WTC11 (cell line): Measurements from ENCODE around the gene PTPRH.

Source experiments
- FOXP1 ChIP-seq: sonication (generic); formaldehyde crosslinking; IDR thresholded peaks from 2 replicates; pipeline ENCODE4 v1.8.0; 2022; ENCODE audit warnings: missing genetic modification reagents, mild to moderate bottlenecking, moderate library complexity, borderline replicate concordance
- GABPB1 ChIP-seq: sonication (generic); formaldehyde crosslinking; IDR thresholded peaks from 2 replicates; pipeline ENCODE4 v1.8.1; 2023; ENCODE audit warnings: mild to moderate bottlenecking, missing genetic modification reagents
- JUN ChIP-seq: sonication (generic); formaldehyde crosslinking; IDR thresholded peaks from 2 replicates; pipeline ENCODE4 v1.8.0; 2023; ENCODE audit warnings: mild to moderate bottlenecking, missing genetic modification reagents
- NFATC4 ChIP-seq: fragments of 250-450 bp; sonication (Bioruptor Pico); IDR thresholded peaks from 2 replicates; pipeline ENCODE4 v1.9.0; 2021; ENCODE audit warnings: mild to moderate bottlenecking
- NFYB ChIP-seq: sonication (generic); formaldehyde crosslinking; conservative IDR thresholded peaks from 2 replicates; pipeline ENCODE4 v1.8.0; 2022; ENCODE audit warnings: low read depth, missing genetic modification reagents
- SMAD4 ChIP-seq: sonication (generic); formaldehyde crosslinking; IDR thresholded peaks from 2 replicates; pipeline ENCODE4 v1.8.0; 2022; ENCODE audit warnings: mild to moderate bottlenecking, missing genetic modification reagents
- TEAD4 ChIP-seq: sonication (generic); formaldehyde crosslinking; IDR thresholded peaks from 2 replicates; pipeline ENCODE4 v1.8.0; 2022; ENCODE audit warnings: mild to moderate bottlenecking, missing genetic modification reagents
- TF ChIP-seq, protein P1 (sequence below): sonication (generic); formaldehyde crosslinking; IDR thresholded peaks from 2 replicates; pipeline ENCODE4 v1.8.1; 2023; ENCODE audit warnings: mild to moderate bottlenecking, missing genetic modification reagents, borderline replicate concordance
- TF ChIP-seq, protein P2 (sequence below): sonication (generic); formaldehyde crosslinking; IDR thresholded peaks from 2 replicates; pipeline ENCODE4 v1.8.1; 2023; ENCODE audit warnings: mild to moderate bottlenecking, moderate library complexity, missing genetic modification reagents
- TF ChIP-seq, protein P3 (sequence below): fragments of 200-600 bp; IDR thresholded peaks from 2 replicates; pipeline ENCODE4 v1.8.0; 2022; ENCODE audit warnings: antibody characterized with exemption
- TF ChIP-seq, protein P4 (sequence below): sonication (generic); formaldehyde crosslinking; IDR thresholded peaks from 2 replicates; pipeline ENCODE4 v1.8.1; 2023; ENCODE audit warnings: mild to moderate bottlenecking, missing genetic modification reagents, moderate library complexity
- TF ChIP-seq, protein P5 (sequence below): sonication (generic); formaldehyde crosslinking; IDR thresholded peaks from 2 replicates; pipeline ENCODE4 v1.8.0; 2023; ENCODE audit warnings: mild to moderate bottlenecking, missing genetic modification reagents
- TF ChIP-seq, protein P6 (sequence below): sonication (generic); formaldehyde crosslinking; conservative IDR thresholded peaks from 2 replicates; pipeline ENCODE4 v1.8.1; 2023; ENCODE audit warnings: mild to moderate bottlenecking, low read depth, missing genetic modification reagents, moderate library complexity
- TF ChIP-seq, protein P7 (sequence below): sonication (generic); formaldehyde crosslinking; conservative IDR thresholded peaks from 2 replicates; pipeline ENCODE4 v1.8.1; 2022; ENCODE audit warnings: mild to moderate bottlenecking, missing genetic modification reagents

DNA sequence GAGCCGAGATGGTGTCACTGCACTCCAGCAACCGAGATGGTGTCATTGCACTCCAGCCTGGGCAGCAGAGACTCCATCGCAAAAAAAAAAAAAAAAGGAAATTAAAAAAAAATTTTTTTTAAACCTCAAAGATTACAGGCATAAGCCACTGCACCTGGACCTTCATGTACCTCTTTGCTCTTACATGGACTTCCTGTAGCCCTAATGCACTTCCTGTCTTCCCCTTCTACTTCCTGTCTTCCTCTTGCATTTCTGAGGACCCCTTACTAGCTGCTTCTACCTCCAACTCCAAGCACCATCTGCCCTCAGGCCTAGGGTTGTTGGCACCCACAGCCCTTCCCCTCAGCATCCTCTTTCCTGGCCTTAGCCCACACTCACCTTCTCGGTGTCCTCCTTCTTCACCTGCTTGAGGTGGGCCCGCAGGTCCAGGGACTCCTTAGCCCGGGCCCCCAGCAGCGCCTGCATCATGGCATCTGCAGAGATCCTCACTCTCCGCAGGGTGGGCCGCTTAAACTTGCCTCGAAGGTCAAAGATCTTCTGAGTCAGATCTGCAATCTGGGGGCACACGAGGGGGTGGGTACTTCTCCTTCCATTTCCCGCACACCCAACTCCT is 55.5 kb downstream of the PTPRH start:
- TF ChIP-seq, protein P1, sequence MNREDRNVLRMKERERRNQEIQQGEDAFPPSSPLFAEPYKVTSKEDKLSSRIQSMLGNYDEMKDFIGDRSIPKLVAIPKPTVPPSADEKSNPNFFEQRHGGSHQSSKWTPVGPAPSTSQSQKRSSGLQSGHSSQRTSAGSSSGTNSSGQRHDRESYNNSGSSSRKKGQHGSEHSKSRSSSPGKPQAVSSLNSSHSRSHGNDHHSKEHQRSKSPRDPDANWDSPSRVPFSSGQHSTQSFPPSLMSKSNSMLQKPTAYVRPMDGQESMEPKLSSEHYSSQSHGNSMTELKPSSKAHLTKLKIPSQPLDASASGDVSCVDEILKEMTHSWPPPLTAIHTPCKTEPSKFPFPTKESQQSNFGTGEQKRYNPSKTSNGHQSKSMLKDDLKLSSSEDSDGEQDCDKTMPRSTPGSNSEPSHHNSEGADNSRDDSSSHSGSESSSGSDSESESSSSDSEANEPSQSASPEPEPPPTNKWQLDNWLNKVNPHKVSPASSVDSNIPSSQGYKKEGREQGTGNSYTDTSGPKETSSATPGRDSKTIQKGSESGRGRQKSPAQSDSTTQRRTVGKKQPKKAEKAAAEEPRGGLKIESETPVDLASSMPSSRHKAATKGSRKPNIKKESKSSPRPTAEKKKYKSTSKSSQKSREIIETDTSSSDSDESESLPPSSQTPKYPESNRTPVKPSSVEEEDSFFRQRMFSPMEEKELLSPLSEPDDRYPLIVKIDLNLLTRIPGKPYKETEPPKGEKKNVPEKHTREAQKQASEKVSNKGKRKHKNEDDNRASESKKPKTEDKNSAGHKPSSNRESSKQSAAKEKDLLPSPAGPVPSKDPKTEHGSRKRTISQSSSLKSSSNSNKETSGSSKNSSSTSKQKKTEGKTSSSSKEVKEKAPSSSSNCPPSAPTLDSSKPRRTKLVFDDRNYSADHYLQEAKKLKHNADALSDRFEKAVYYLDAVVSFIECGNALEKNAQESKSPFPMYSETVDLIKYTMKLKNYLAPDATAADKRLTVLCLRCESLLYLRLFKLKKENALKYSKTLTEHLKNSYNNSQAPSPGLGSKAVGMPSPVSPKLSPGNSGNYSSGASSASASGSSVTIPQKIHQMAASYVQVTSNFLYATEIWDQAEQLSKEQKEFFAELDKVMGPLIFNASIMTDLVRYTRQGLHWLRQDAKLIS (CRISPR knock-in tag), result no peak
- TF ChIP-seq, protein P2, sequence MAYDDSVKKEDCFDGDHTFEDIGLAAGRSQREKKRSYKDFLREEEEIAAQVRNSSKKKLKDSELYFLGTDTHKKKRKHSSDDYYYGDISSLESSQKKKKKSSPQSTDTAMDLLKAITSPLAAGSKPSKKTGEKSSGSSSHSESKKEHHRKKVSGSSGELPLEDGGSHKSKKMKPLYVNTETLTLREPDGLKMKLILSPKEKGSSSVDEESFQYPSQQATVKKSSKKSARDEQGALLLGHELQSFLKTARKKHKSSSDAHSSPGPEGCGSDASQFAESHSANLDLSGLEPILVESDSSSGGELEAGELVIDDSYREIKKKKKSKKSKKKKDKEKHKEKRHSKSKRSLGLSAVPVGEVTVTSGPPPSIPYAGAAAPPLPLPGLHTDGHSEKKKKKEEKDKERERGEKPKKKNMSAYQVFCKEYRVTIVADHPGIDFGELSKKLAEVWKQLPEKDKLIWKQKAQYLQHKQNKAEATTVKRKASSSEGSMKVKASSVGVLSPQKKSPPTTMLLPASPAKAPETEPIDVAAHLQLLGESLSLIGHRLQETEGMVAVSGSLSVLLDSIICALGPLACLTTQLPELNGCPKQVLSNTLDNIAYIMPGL (CRISPR knock-in tag), result no peak
- TF ChIP-seq, protein P3, sequence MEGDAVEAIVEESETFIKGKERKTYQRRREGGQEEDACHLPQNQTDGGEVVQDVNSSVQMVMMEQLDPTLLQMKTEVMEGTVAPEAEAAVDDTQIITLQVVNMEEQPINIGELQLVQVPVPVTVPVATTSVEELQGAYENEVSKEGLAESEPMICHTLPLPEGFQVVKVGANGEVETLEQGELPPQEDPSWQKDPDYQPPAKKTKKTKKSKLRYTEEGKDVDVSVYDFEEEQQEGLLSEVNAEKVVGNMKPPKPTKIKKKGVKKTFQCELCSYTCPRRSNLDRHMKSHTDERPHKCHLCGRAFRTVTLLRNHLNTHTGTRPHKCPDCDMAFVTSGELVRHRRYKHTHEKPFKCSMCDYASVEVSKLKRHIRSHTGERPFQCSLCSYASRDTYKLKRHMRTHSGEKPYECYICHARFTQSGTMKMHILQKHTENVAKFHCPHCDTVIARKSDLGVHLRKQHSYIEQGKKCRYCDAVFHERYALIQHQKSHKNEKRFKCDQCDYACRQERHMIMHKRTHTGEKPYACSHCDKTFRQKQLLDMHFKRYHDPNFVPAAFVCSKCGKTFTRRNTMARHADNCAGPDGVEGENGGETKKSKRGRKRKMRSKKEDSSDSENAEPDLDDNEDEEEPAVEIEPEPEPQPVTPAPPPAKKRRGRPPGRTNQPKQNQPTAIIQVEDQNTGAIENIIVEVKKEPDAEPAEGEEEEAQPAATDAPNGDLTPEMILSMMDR, result no peak
- TF ChIP-seq, protein P4, sequence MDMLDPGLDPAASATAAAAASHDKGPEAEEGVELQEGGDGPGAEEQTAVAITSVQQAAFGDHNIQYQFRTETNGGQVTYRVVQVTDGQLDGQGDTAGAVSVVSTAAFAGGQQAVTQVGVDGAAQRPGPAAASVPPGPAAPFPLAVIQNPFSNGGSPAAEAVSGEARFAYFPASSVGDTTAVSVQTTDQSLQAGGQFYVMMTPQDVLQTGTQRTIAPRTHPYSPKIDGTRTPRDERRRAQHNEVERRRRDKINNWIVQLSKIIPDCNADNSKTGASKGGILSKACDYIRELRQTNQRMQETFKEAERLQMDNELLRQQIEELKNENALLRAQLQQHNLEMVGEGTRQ (CRISPR knock-in tag), result no peak
- TF ChIP-seq, protein P5, sequence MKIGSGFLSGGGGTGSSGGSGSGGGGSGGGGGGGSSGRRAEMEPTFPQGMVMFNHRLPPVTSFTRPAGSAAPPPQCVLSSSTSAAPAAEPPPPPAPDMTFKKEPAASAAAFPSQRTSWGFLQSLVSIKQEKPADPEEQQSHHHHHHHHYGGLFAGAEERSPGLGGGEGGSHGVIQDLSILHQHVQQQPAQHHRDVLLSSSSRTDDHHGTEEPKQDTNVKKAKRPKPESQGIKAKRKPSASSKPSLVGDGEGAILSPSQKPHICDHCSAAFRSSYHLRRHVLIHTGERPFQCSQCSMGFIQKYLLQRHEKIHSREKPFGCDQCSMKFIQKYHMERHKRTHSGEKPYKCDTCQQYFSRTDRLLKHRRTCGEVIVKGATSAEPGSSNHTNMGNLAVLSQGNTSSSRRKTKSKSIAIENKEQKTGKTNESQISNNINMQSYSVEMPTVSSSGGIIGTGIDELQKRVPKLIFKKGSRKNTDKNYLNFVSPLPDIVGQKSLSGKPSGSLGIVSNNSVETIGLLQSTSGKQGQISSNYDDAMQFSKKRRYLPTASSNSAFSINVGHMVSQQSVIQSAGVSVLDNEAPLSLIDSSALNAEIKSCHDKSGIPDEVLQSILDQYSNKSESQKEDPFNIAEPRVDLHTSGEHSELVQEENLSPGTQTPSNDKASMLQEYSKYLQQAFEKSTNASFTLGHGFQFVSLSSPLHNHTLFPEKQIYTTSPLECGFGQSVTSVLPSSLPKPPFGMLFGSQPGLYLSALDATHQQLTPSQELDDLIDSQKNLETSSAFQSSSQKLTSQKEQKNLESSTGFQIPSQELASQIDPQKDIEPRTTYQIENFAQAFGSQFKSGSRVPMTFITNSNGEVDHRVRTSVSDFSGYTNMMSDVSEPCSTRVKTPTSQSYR (CRISPR knock-in tag), result no peak
- TF ChIP-seq JUN (no peak), FOXP1 (CRISPR knock-in tag) (no peak), TEAD4 (CRISPR knock-in tag) (no peak), NFATC4 (CRISPR knock-in tag) (no peak), GABPB1 (no peak), NFYB (CRISPR knock-in tag) (no peak), SMAD4 (CRISPR knock-in tag) (no peak)
- TF ChIP-seq, protein P6, sequence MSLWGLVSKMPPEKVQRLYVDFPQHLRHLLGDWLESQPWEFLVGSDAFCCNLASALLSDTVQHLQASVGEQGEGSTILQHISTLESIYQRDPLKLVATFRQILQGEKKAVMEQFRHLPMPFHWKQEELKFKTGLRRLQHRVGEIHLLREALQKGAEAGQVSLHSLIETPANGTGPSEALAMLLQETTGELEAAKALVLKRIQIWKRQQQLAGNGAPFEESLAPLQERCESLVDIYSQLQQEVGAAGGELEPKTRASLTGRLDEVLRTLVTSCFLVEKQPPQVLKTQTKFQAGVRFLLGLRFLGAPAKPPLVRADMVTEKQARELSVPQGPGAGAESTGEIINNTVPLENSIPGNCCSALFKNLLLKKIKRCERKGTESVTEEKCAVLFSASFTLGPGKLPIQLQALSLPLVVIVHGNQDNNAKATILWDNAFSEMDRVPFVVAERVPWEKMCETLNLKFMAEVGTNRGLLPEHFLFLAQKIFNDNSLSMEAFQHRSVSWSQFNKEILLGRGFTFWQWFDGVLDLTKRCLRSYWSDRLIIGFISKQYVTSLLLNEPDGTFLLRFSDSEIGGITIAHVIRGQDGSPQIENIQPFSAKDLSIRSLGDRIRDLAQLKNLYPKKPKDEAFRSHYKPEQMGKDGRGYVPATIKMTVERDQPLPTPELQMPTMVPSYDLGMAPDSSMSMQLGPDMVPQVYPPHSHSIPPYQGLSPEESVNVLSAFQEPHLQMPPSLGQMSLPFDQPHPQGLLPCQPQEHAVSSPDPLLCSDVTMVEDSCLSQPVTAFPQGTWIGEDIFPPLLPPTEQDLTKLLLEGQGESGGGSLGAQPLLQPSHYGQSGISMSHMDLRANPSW (CRISPR knock-in tag), result no peak
- TF ChIP-seq, protein P7, sequence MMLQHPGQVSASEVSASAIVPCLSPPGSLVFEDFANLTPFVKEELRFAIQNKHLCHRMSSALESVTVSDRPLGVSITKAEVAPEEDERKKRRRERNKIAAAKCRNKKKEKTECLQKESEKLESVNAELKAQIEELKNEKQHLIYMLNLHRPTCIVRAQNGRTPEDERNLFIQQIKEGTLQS, result no peak
